Dermis microvascular lymphatic vessel endothelial cell (primary cell): ENCODE data around the gene IRF1. TPM values are rescaled to one million over a fixed set of nuclear protein-coding genes. Genes with fewer than 3 reads are reported as not detected.
"Not testable (repeated sequence)": the region's sequence is repeated elsewhere in the genome, so short reads cannot be mapped to it uniquely, and the experiment has no call there.

ENCODE experiments used
- DNase-seq, 2 donors: peaks; one replicate each; pipeline versions ENCODE4 v3.0.0 to v3.0.0-alpha.2; 2010; ENCODE audit warnings: low read depth in 2 of 2
- total RNA-seq: library from RNA; depleted of rRNA; stranded (reverse); fragments of >200 nt; gene quantifications from 2 replicates; pipeline ENCODE4 v1.2.1, GENCODE V29; 2014

The IRF1 gene
- total RNA-seq, 1 donor from 2014 or later: 11.2 TPM

GRCh38 chr5:132487095-132487428, 3.5 kb downstream of the IRF1 start:
- DNase-seq: no peak

- no peak for DNase-seq
Observed at GRCh38 chr5:132486318-132487094, 4.1 kb downstream of the IRF1 start.

GRCh38 chr5:132485641-132486317, 4.8 kb downstream of the IRF1 start:
- DNase-seq: no peak

GRCh38 chr5:132484876-132485640, 5.5 kb downstream of the IRF1 start:
- DNase-seq: not testable (repeated sequence)

DNA sequence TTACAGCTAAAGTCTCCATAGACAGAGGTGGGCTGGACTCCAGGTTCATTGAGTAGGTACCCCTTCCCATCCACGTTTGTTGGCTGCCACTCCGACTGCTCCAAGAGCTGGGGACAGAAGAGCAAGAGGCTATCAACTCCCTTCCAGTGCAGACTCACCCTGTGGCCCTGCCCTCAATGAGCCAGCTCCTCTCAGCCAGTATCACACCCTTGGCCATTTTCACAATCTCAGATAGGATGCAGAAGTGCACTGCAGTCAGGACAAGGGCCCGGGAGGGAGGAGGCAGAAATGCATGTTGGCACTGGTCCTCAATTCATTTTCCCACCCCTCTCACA, 6.2 kb downstream of the IRF1 start:
- no peak for DNase-seq

- no peak for DNase-seq
Observed at GRCh38 chr5:132483661-132484390, 6.7 kb downstream of the IRF1 start.

DNA sequence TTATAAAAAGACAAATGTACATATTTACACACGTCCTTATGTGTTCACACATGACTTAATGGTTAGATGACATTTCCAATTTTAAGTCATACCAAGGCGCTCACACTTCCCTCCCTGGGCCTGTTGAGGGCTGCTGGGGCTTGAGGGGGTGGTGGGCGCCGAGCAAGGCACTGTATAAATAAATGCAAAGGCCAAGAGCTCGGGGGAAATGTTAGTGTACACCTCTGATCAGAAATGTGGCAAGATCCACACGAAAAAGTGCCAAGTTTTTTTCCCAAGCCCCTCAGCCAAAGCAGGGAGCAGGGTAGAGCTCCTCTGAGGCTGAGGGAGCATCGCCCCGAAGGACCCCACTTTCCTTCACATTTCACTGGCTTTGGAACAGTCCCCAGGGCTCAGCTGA, 7.5 kb downstream of the IRF1 start:
- no peak for DNase-seq

DNA sequence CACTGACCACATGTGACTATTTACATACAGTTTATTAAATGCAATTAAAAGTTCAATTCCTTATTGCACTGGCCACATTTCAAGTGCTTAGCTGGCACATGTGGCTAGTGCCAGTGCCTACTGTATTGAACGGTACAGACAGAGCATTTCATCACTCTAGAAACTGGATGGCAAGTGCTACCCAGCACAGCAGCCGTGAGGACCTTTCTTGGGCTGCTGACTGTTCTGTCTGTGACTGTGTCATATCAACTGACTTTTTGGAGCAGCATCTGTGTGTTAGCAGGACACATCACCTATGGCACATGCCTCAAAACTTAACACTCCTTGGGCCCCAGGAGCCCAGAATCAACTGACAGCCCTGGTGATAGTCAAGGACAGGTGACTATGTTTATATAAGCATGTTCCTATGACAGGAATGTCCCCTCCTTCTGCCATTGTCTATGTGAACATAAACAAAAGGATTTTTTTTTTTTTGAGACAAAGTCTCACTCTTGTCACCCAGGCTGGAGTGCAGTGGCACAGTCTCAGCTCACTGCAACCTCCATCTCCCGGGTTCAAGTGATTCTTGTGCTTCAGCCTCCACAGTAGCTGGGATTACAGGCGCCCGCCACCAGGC, 8.9 kb downstream of the IRF1 start:
- no peak for DNase-seq

- peak in 1 of 2 donors; percentile 27 for DNase-seq
Observed at GRCh38 chr5:132480893-132481595, 9.5 kb downstream of the IRF1 start.

DNA sequence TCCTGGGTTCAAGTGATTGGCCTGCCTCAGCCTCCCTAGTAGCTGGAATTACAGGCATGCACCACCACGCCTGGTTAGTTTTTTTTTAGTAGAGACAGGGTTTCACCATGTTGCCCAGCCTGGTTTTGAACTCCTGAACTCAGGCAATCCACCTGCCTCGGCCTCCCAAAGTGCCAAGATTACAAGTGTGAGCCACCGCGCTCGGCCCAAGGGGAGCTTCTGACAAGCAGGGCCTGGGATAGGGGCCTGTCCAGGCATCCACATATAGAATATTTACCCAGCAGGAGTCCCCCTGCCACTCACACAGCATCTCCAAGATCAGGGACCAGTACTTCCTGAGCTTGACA, 10.1 kb downstream of the IRF1 start:
- DNase-seq: no peak

DNA sequence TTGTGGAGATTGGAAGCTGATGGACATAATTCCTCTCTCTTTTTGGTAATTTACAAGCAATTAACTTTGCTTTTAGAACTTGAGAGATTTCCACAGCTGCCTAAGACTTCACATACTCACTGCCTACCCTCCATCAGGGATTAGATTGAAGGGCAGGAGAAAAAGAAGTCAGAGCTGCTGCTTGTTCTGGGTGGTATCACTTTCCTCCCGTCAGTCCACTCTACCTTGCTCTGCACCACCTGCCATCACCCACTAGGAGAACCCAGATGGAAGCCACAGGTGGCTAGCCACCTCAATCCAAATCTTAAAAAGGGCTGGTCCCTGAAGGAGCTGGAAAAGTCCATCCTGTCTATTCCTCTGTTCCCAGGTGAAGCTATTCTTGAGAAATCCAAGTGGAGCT, 10.5 kb downstream of the IRF1 start:
- no peak for DNase-seq

DNA sequence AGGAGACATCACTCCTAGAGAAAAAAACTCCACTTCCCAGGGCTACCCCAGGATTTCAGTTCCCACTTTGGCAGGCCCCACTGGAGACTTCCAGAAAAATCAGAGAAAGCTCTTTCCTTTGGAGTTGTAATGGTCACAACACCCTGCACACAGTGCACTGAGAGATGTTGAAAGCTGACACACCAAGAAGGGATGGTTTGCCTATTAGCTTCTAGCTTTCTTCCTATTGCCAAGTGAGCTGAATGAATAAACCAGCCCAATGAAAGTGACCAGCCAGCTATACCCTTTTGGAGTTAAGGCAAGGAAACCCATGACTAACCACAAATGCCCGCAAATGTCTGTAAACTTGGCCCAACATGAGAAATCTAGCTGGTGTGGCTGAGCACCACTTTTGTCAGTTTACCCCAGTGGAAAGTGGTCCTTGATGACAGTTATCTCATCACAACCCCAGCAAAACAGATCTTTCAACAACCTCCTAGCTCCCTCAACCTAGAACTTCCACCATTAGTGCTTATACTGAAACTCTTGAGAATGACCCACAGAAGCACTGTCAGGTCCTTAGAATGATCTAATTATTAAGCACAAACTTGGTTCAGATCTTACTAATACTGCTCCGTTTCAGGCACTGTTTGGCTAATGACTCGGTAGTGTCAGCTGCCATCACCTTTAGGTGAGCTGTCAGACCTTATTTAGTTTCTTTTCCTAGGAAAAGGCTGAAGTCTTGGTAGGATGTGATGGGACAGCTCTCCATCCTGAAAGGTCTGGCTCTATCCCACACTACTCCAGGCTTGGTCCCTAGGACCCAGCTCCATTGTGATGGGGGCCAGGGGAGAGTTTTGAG, 11.2 kb downstream of the IRF1 start:
- DNase-seq: no peak

GRCh38 chr5:132478366-132478871, 12.2 kb downstream of the IRF1 start:
- DNase-seq: no peak

DNA sequence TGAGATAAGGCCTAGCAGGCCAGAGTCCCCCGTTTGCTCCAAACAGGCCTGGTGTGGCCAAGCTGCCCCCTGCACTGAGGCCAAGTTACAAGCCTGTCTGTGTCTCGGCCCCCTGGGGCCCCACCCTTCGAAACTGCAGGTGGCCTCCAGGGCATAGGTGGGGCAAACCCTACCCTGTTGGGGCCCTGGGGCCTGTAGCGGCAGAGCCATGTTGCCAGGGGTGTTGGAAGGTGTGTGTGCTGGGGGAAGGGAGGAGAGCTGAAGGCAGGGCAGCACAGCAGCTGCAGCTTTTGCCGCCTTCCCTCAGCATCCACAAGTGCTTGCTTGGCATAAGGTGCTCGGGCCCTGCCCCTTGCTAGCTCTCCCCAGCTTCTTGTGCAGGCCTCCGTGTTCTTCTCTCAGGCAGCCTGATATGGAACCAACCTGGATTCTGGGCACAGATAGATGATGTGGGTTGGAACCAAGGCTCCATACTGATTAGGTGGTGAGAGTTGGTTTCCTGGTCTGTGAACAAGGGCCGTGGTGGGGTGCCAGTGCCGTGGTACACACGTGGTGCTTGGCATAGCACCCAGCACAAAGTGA, 12.7 kb downstream of the IRF1 start:
- no peak for DNase-seq

GRCh38 chr5:132476876-132477781, 13.4 kb downstream of the IRF1 start:
- DNase-seq: no peak

DNA sequence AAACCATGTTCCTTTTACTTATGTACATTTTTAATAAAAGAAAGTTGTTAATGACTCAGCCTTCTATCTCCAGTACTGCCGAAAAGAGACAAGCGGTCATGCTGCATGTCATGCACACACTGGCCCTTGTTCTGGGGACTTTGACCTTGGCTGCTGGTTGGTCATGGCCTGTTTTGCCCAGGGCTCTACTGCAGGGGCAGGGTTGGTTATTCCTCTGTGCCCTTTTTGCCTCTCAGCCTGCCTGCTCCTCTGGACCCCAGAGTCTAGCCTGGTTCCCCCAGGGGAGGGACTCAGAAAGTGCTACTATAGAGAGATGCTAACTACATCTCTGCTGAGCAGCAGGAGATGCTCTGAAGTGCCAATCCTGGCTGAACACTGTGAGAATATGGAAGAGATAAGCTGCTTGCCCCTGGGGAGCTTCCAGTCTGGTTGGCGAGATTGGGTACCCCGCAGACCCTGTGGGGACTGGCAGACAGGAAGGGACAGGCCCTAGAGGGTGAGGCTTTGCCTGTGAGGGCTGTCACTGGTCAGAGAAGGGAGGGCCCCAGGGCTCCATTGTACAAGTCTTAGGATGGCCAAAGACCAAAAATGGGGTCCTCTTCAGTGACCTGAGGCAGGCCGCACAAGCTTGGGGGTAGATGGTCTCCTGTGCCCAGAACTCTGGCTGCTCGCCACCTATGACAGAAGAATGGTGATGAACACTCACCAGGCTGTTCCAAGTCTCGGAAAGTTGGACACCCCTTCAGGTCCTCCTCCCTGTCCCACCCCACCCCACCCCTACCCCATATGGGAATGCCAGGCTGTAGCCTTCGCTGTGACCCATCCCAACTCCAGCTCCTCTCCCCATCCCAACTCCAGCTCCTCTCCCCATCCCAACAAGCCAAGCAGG, 14.3 kb downstream of the IRF1 start:
- no peak for DNase-seq

DNA sequence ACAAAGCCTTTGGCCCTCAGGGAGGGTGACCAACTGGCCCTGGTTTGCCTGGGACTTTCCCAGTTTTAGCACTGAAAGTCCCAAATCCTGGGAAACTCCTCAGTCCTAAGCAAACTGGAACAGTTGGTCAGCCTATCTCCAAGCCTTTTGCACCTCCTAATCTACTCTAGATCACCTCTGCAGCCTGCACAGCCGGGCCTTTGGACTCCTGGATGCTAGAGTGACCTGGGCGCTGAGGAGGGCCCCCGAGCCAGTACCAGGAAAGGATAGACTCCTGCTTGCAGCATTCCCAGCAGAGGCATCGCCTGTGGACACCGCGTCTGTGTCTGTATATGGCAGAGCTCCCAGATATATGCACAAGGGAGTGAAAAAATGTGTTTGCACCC, 15.1 kb downstream of the IRF1 start:
- DNase-seq: no peak
